ENCODE measurements around the gene CCND1. TPM values are rescaled to one million over a fixed set of nuclear protein-coding genes. Genes with fewer than 3 reads are reported as not detected.

Gene CCND1
- total RNA-seq, 1 donor, result 770 TPM

- H3K4me3 ChIP-seq (ENCODE audit: low read depth, low read length), result no peak overlapping the region
- TF ChIP-seq, protein P1, sequence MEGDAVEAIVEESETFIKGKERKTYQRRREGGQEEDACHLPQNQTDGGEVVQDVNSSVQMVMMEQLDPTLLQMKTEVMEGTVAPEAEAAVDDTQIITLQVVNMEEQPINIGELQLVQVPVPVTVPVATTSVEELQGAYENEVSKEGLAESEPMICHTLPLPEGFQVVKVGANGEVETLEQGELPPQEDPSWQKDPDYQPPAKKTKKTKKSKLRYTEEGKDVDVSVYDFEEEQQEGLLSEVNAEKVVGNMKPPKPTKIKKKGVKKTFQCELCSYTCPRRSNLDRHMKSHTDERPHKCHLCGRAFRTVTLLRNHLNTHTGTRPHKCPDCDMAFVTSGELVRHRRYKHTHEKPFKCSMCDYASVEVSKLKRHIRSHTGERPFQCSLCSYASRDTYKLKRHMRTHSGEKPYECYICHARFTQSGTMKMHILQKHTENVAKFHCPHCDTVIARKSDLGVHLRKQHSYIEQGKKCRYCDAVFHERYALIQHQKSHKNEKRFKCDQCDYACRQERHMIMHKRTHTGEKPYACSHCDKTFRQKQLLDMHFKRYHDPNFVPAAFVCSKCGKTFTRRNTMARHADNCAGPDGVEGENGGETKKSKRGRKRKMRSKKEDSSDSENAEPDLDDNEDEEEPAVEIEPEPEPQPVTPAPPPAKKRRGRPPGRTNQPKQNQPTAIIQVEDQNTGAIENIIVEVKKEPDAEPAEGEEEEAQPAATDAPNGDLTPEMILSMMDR (IDR thresholded peaks at IDR 0.05; ENCODE audit: insufficient read depth, low read length), result no peak
- DNase-seq (ENCODE audit: low read depth), result no peak
Measured at GRCh38 chr11:69630017-69630416, 10.9 kb upstream of the CCND1 start.

GRCh38 chr11:69630424-69630823 is 10.5 kb upstream of the CCND1 start:
- H3K4me3 ChIP-seq (ENCODE audit: low read depth, low read length), result no peak overlapping the region
- TF ChIP-seq, protein P1 (IDR thresholded peaks at IDR 0.05; ENCODE audit: insufficient read depth, low read length), result no peak
- no peak for DNase-seq (ENCODE audit: low read depth)

DNA sequence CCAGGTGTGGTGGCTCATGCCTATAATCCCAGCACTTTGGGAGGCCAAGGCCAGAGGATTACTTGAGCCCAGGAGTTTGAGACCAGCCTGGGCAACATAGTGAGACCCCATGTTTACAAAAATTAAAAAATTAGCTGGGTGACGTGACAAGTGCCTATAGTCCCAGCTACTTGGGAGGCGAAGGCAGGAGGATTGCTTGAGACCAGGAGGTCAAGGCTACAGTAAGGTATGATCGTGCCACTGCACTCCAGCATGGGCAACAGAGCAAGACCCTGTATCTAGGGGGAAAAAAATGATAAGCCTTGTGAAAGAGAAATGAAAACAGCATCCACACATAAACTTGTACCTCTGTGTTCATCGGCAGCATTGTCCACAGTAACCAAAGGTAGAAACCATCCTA is 8.1 kb upstream of the CCND1 start:
- H3K4me3 ChIP-seq (ENCODE audit: low read depth, low read length), result no peak overlapping the region
- TF ChIP-seq, protein P1 (IDR thresholded peaks at IDR 0.05; ENCODE audit: insufficient read depth, low read length), result no peak
- no peak for DNase-seq (ENCODE audit: low read depth)

- TF ChIP-seq, protein P1 (IDR thresholded peaks at IDR 0.05; ENCODE audit: insufficient read depth, low read length), result no peak
- H3K4me3 ChIP-seq (ENCODE audit: low read depth, low read length), result no peak overlapping the region
- DNase-seq (ENCODE audit: low read depth), result no peak
Measured at GRCh38 chr11:69634069-69634468, 6.9 kb upstream of the CCND1 start.

DNA sequence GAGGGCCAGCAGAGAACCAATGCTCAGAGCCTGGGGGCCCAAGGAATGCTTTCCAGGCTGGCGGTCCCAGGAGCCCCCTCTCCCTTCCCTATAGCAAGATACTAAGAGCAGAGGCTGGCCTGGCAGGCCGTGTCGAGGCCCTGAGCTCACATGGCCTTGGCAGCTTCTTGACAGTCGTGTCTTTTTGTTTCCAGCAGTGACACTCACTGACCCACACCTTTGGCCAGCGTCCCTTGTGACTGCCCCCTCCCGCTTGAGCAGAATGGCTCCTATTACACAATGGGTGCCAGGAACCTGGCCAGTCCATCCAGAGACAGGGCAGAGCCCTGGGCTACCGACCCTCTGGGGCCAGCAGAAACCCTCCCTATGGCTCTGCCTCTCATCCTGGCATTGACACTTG is 6.4 kb upstream of the CCND1 start:
- DNase-seq (ENCODE audit: low read depth), result no peak
- TF ChIP-seq, protein P1 (IDR thresholded peaks at IDR 0.05; ENCODE audit: insufficient read depth, low read length), result no peak
- H3K4me3 ChIP-seq (ENCODE audit: low read depth, low read length), result no peak overlapping the region

DNA sequence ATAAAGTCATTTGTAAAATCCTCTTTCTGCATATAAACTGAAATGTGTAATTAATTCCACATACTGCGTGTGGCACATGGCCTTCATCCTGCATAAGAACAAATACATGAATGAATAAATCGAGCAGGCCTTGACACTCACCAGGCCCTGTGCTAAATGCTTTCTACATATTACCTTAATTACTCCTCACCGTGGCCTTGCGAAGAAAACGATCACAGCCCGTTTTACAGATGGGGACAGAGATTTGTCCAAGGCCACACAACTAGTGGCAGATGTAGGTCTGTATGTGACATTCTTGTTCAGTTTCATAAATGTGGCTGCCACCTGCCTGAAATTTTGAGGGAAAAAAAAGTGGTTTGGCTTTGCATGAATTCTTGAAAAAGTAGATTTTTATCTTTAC is 5.8 kb upstream of the CCND1 start:
- H3K4me3 ChIP-seq (ENCODE audit: low read depth, low read length), result no peak overlapping the region
- no peak for DNase-seq (ENCODE audit: low read depth)
- TF ChIP-seq, protein P1 (IDR thresholded peaks at IDR 0.05; ENCODE audit: insufficient read depth, low read length), result no peak

- peak overlapping the region; percentile 44 for H3K4me3 ChIP-seq (ENCODE audit: low read depth, low read length)
- TF ChIP-seq, protein P1 (IDR thresholded peaks at IDR 0.05; ENCODE audit: insufficient read depth, low read length), result no peak
- no peak for DNase-seq (ENCODE audit: low read depth)
Measured at GRCh38 chr11:69635804-69636511, 5.0 kb upstream of the CCND1 start.
